ENCODE results near the gene UBE2E2. TPM values are rescaled to one million over a fixed set of nuclear protein-coding genes. Genes with fewer than 3 reads are reported as not detected.

UBE2E2 gene
- total RNA-seq, 1 donor = 41.5 TPM

GRCh38 chr3:23312866-23313265 is 109.7 kb downstream of the UBE2E2 start:
- TF ChIP-seq CTCF (IDR thresholded peaks at IDR 0.05; ENCODE audit: insufficient read depth, low read depth, low read length) = no peak
- DNase-seq (ENCODE audit: low read depth) = peak; percentile 15
- no peak overlapping the region for H3K4me3 ChIP-seq (ENCODE audit: low read depth, low read length)

- H3K4me3 ChIP-seq (ENCODE audit: low read depth, low read length) = no peak overlapping the region
- TF ChIP-seq CTCF (IDR thresholded peaks at IDR 0.05; ENCODE audit: insufficient read depth, low read depth, low read length) = no peak
- DNase-seq (ENCODE audit: low read depth) = no peak
Measured at GRCh38 chr3:23314981-23315762, 112.0 kb downstream of the UBE2E2 start.

- TF ChIP-seq CTCF (IDR thresholded peaks at IDR 0.05; ENCODE audit: insufficient read depth, low read depth, low read length) = no peak
- H3K4me3 ChIP-seq (ENCODE audit: low read depth, low read length) = no peak overlapping the region
- DNase-seq (ENCODE audit: low read depth) = no peak
Measured at GRCh38 chr3:23316924-23317323, 113.8 kb downstream of the UBE2E2 start.

GRCh38 chr3:23319366-23320312 is 116.5 kb downstream of the UBE2E2 start:
- no peak overlapping the region for H3K4me3 ChIP-seq (ENCODE audit: low read depth, low read length)
- no peak for DNase-seq (ENCODE audit: low read depth)
- no peak for TF ChIP-seq CTCF (IDR thresholded peaks at IDR 0.05; ENCODE audit: insufficient read depth, low read depth, low read length)

GRCh38 chr3:23320586-23321570 is 117.8 kb downstream of the UBE2E2 start:
- no peak for DNase-seq (ENCODE audit: low read depth)
- TF ChIP-seq CTCF (IDR thresholded peaks at IDR 0.05; ENCODE audit: insufficient read depth, low read depth, low read length) = no peak
- H3K4me3 ChIP-seq (ENCODE audit: low read depth, low read length) = no peak overlapping the region

- DNase-seq (ENCODE audit: low read depth) = peak; percentile 39
- no peak overlapping the region for H3K4me3 ChIP-seq (ENCODE audit: low read depth, low read length)
- TF ChIP-seq CTCF (IDR thresholded peaks at IDR 0.05; ENCODE audit: insufficient read depth, low read depth, low read length) = no peak
Measured at GRCh38 chr3:23324745-23325144, 121.6 kb downstream of the UBE2E2 start.

Measured in fibroblast of villous mesenchyme (primary cell).